ENCODE results near the gene MPPED2.

Gene MPPED2

DNA sequence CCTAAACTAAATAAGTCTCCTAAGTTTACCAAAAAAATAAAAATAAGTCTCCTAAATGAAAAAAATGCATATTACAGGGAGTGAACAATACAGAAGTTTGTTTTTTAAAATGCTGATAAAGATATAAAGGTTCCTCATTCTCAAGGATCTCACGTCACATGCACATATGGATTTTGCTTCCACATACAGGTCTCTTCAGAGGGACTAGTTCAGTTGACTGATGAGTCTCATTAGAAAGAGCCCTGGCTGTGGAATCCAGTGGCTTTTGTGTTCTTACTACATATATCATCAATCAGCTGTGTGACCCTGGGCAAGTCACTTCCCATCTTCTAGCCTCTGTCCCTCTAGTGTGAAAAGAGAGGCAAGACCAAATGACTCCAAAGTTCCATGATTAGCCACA, 43.1 kb downstream of the MPPED2 start:
- H3K4me3 ChIP-seq = no peak overlapping the region
- H3K27ac ChIP-seq = no peak overlapping the region

DNA sequence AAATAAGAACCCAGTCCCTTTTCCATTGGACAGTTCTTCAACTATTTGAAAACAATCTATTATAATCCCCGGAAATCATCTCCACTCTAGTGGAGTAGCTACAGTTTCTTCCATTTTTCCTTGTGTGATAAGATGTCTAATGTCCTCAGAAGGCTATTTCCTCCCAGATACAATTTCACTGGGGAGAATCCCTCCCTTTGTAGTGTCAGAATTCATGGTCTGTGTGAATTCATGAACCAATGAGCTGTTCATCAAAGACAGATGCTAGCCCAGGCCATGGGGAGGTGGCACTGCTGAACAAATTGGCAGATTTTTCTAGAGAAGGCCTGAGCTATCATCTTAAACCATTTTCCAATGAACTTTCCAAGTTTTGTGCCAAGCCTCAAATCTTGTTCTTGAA, 45.4 kb downstream of the MPPED2 start:
- Histone ChIP-seq H3K27ac (no peak overlapping the region), H3K4me3 (no peak overlapping the region)

- no peak overlapping the region for H3K27ac ChIP-seq
- H3K4me3 ChIP-seq = no peak overlapping the region
These were observed 47.9 kb downstream of the MPPED2 start for GRCh38 chr11:30538251-30538650.

- Histone ChIP-seq H3K27ac (no peak overlapping the region), H3K4me3 (no peak overlapping the region)
These were observed 50.3 kb downstream of the MPPED2 start for GRCh38 chr11:30535818-30536217.

GRCh38 chr11:30533445-30533947, 52.7 kb downstream of the MPPED2 start:
- H3K27ac ChIP-seq = no peak overlapping the region
- no peak overlapping the region for H3K4me3 ChIP-seq

DNA sequence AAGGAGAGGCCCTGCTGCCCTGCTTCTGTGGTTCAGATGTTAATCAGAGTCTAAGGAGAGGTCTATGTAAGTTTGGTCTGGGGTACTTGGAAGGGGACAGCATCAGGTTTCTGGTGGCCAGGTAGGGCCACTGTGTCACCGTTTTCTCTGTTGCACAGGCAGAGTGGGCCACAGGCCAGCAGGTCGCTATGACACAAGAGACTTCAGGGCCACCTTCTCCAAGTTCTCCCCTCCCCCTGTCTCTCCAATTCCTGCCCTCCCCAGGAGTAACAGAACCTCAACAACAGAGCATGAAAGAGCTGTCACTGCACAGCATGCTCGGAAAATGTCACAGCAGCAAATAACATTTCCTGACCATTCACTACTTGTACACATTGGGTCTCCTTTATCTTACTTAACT, 58.6 kb downstream of the MPPED2 start:
- Histone ChIP-seq H3K27ac (no peak overlapping the region), H3K4me3 (no peak overlapping the region)

- Histone ChIP-seq H3K4me3 (no peak overlapping the region), H3K27ac (no peak overlapping the region)
These were observed 59.6 kb downstream of the MPPED2 start for GRCh38 chr11:30526558-30526957.

GRCh38 chr11:30522536-30523243, 63.5 kb downstream of the MPPED2 start:
- Histone ChIP-seq H3K27ac (no peak overlapping the region), H3K4me3 (no peak overlapping the region)

- Histone ChIP-seq H3K4me3 (no peak overlapping the region), H3K27ac (no peak overlapping the region)
These were observed 64.7 kb downstream of the MPPED2 start for GRCh38 chr11:30521297-30522071.

DNA sequence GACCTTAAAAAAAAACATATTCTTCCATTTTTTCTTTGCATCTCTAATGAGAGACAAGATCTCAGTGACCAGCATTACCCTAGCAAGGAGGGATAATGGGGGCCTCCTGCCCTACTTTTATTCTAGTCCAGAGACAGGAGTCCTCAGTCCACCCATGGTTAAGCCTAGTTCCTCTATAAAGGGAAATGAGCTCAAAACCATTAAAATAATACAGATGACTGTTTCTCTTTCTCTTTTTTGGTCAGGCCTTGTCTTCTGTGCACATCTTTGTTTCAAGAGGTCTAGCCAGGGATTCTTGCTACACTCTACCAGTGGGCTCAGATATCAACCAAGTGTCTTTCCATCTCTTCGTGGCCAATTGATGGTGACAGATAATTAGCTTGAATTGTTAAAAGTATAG, 73.1 kb downstream of the MPPED2 start:
- Histone ChIP-seq H3K4me3 (no peak overlapping the region), H3K27ac (no peak overlapping the region)

DNA sequence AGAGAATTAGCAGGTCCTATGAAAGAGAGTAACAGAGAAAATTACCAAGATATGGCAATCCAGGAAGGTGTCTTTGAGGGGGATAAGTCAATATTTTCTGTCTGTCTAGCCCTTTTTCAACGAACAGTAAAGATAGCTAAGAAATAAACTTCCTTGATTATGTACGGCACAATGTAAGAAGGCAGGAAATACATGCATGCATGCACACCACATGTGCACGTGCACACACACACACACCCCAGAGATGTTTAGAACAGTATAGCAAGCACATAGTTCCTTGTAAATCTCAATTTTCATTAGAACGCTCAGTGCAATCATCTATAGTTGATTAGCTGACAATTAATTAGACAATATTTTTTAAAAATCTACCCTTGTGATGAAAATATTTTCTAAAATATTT, 74.7 kb downstream of the MPPED2 start:
- Histone ChIP-seq H3K27ac (no peak overlapping the region), H3K4me3 (no peak overlapping the region)

- H3K27ac ChIP-seq = no peak overlapping the region
- no peak overlapping the region for H3K4me3 ChIP-seq
These were observed 75.4 kb downstream of the MPPED2 start for GRCh38 chr11:30510750-30511149.

GRCh38 chr11:30509364-30509763, 76.8 kb downstream of the MPPED2 start:
- Histone ChIP-seq H3K4me3 (no peak overlapping the region), H3K27ac (no peak overlapping the region)

- Histone ChIP-seq H3K4me3 (no peak overlapping the region), H3K27ac (no peak overlapping the region)
These were observed 77.6 kb downstream of the MPPED2 start for GRCh38 chr11:30508594-30508993.

DNA sequence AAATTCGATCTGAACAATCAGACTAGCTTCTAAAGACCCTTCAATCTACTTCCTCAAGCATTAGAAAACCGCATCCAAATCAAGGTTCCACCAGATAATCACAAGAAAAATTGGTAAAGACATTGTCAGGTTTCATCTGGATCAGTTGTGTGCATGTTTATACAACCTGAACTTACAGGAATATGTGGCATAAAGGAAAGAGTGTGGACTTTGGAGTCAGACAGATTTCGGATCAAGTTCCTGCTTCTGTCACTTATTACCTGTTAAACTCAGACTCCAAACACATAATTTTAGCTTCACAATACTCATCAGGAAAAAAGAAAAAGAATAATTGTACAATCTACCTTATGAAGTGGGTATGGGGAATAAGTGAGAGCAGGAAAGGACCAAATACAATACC, 80.5 kb downstream of the MPPED2 start:
- H3K27ac ChIP-seq = no peak overlapping the region
- no peak overlapping the region for H3K4me3 ChIP-seq

DNA sequence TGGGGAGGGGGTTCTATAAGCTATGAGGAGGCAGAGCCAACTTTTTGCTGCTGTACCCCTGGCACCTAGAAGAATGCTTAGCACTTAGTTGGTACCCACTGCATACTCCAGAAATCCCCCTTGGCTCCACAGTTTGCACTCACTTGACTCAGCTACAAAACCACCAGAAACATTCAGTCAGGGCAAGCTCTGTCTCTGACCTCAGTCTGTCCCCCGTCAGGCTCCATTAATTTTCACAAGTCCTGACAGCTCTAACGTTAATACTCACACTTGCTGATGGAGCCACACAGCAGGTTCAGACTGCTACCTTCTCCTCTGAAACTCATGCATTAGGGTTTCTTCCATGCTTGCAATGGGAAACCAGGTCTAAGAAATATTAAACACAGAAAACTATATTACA, 81.7 kb downstream of the MPPED2 start:
- H3K27ac ChIP-seq = no peak overlapping the region
- no peak overlapping the region for H3K4me3 ChIP-seq

GRCh38 chr11:30503156-30503555, 83.0 kb downstream of the MPPED2 start:
- Histone ChIP-seq H3K27ac (no peak overlapping the region), H3K4me3 (no peak overlapping the region)

- no peak overlapping the region for H3K4me3 ChIP-seq
- H3K27ac ChIP-seq = no peak overlapping the region
These were observed 83.8 kb downstream of the MPPED2 start for GRCh38 chr11:30502305-30502704.

- Histone ChIP-seq H3K27ac (no peak overlapping the region), H3K4me3 (no peak overlapping the region)
These were observed 84.4 kb downstream of the MPPED2 start for GRCh38 chr11:30501744-30502143.

DNA sequence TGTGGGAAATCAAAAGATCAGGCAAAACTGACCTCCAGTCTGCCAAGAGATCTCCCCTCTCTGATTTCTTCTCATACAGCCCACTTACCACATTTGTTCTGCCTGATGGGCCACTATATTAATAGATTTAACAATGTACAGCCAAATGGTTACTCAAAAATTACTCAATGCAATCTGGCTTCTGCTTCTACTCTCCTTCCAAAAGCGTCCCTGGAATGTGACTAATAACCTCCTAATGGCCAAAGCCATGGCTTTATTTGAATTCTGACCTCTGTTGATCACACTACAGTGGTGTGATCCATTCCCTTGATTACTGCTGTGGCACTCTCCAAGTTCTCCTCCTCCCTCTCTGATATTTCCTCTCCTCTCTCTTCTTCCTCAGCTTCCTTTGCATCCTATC, 86.2 kb downstream of the MPPED2 start:
- Histone ChIP-seq H3K4me3 (no peak overlapping the region), H3K27ac (no peak overlapping the region)

GRCh38 chr11:30497600-30497999, 88.6 kb downstream of the MPPED2 start:
- H3K27ac ChIP-seq = no peak overlapping the region
- no peak overlapping the region for H3K4me3 ChIP-seq
